HEK293 (cell line): ENCODE measurements around the gene GAPDHS.

Experiments used
- CTCF ChIA-PET: fragments of 350-600 bp; formaldehyde crosslinking; extraction: SDS; loops from one replicate; lab custom pipeline; 2021; ENCODE audit warnings: antibody characterized with exemption; lab: Yijun Ruan, JAX
- POLR2A ChIA-PET: fragments of 300-600 bp; formaldehyde crosslinking; extraction: SDS; loops from one replicate; lab custom pipeline; 2020; ENCODE audit warnings: antibody characterized with exemption, inconsistent platforms; lab: Yijun Ruan, JAX
- H3K27ac ChIP-seq: fragments of 200-500 bp; sonication (Bioruptor generic); 2 replicates; pipeline ENCODE4 v1.5.1; 2014; ENCODE audit warnings: low read depth, low read length, control low read depth, inconsistent platforms; ENCODE audit errors: extremely low read depth
- H3K36me3 ChIP-seq, 2 experiments: fragments of 200-500 bp in 1 of 2; sonication (Bioruptor generic) in 1 of 2; 1 replicate in 1 of 2; 2 replicates in 1 of 2; pipeline ENCODE4 v1.5.1; 2014 to 2017; ENCODE audit warnings: inconsistent platforms in 2 of 2, low read length in 2 of 2; ENCODE audit not compliant: control insufficient read depth in 2 of 2, insufficient read depth in 1 of 2
- H3K4me1 ChIP-seq: fragments of 200-500 bp; sonication (Bioruptor generic); 2 replicates; pipeline ENCODE4 v1.5.1; 2014; ENCODE audit warnings: mild to moderate bottlenecking, low read length, inconsistent platforms; ENCODE audit not compliant: control insufficient read depth, insufficient read depth
- H3K4me3 ChIP-seq: 2 replicates; pipeline ENCODE4 v1.5.1; 2011; ENCODE audit warnings: low read depth, mild to moderate bottlenecking, control low read depth, low read length, moderate library complexity
- H3K9me3 ChIP-seq: fragments of 200-500 bp; sonication (Bioruptor generic); 2 replicates; pipeline ENCODE4 v1.5.1; 2014; ENCODE audit warnings: low read depth, low read length, inconsistent platforms; ENCODE audit not compliant: control insufficient read depth, insufficient read depth
- EGR2 ChIP-seq: fragments of 450-650 bp; formaldehyde crosslinking; IDR thresholded peaks from 2 replicates; pipeline ENCODE4 v1.5.1; 2016; ENCODE audit warnings: low read depth, missing biosample characterization, missing genetic modification characterization
- GLI2 ChIP-seq: fragments of 450-650 bp; formaldehyde crosslinking; IDR thresholded peaks from 2 replicates; pipeline ENCODE4; 2017; ENCODE audit warnings: missing biosample characterization, missing genetic modification characterization, low read depth, borderline replicate concordance
- OVOL3 ChIP-seq: fragments of 450-650 bp; formaldehyde crosslinking; IDR thresholded peaks from 2 replicates; pipeline ENCODE4 v1.5.1; 2016; ENCODE audit warnings: missing biosample characterization, missing genetic modification characterization
- ZBTB21 ChIP-seq: fragments of 450-650 bp; formaldehyde crosslinking; IDR thresholded peaks from 2 replicates; pipeline ENCODE4 v1.5.1; 2017; ENCODE audit warnings: missing biosample characterization, missing genetic modification characterization
- ZFHX2 ChIP-seq: fragments of 450-650 bp; formaldehyde crosslinking; conservative IDR thresholded peaks from 2 replicates; pipeline ENCODE4 v1.5.1; 2016; ENCODE audit warnings: missing biosample characterization, missing genetic modification characterization
- ZNF121 ChIP-seq: fragments of 450-650 bp; formaldehyde crosslinking; IDR thresholded peaks from 2 replicates; pipeline ENCODE4 v1.5.1; 2016; ENCODE audit warnings: missing biosample characterization, missing genetic modification characterization
- ZNF138 ChIP-seq: fragments of 450-650 bp; formaldehyde crosslinking; IDR thresholded peaks from 2 replicates; pipeline ENCODE4 v1.5.1; 2016; ENCODE audit warnings: missing biosample characterization, missing genetic modification characterization, borderline replicate concordance
- ZNF140 ChIP-seq: fragments of 450-650 bp; formaldehyde crosslinking; IDR thresholded peaks from 2 replicates; pipeline ENCODE4 v1.5.1; 2016; ENCODE audit warnings: missing biosample characterization, missing genetic modification characterization
- ZNF292 ChIP-seq: fragments of 450-650 bp; formaldehyde crosslinking; IDR thresholded peaks from 2 replicates; pipeline ENCODE4 v1.5.1; 2016; ENCODE audit warnings: low read depth, missing biosample characterization, missing genetic modification characterization, borderline replicate concordance
- ZNF366 ChIP-seq: fragments of 450-650 bp; formaldehyde crosslinking; conservative IDR thresholded peaks from 2 replicates; pipeline ENCODE4 v1.5.1; 2016; ENCODE audit warnings: missing biosample characterization, missing genetic modification characterization
- ZNF426 ChIP-seq: fragments of 450-650 bp; formaldehyde crosslinking; IDR thresholded peaks from 2 replicates; pipeline ENCODE4 v1.5.1; 2017; ENCODE audit warnings: missing biosample characterization, missing genetic modification characterization, mild to moderate bottlenecking, inconsistent platforms, moderate library complexity
- ZNF48 ChIP-seq: fragments of 450-650 bp; formaldehyde crosslinking; IDR thresholded peaks from 2 replicates; pipeline ENCODE4 v1.5.1; 2016; ENCODE audit warnings: missing biosample characterization, missing genetic modification characterization
- ZNF501 ChIP-seq: fragments of 450-650 bp; formaldehyde crosslinking; IDR thresholded peaks from 2 replicates; pipeline ENCODE4 v1.5.1; 2016; ENCODE audit warnings: missing biosample characterization, missing genetic modification characterization
- ZNF529 ChIP-seq: fragments of 450-650 bp; formaldehyde crosslinking; IDR thresholded peaks from 2 replicates; pipeline ENCODE4 v1.5.1; 2017; ENCODE audit warnings: missing genetic modification characterization, missing biosample characterization; ENCODE audit not compliant: insufficient replicate concordance
- ZNF530 ChIP-seq: fragments of 450-650 bp; formaldehyde crosslinking; IDR thresholded peaks from 2 replicates; pipeline ENCODE4 v1.5.1; 2016; ENCODE audit warnings: low read depth, missing biosample characterization, missing genetic modification characterization
- ZNF560 ChIP-seq: fragments of 450-650 bp; formaldehyde crosslinking; IDR thresholded peaks from 2 replicates; pipeline ENCODE4 v1.5.1; 2017; ENCODE audit warnings: missing biosample characterization, missing genetic modification characterization, borderline replicate concordance
- ZNF623 ChIP-seq: fragments of 450-650 bp; formaldehyde crosslinking; IDR thresholded peaks from 2 replicates; pipeline ENCODE4 v1.5.1; 2016; ENCODE audit warnings: missing biosample characterization, missing genetic modification characterization
- ZNF658 ChIP-seq: fragments of 450-650 bp; formaldehyde crosslinking; IDR thresholded peaks from 2 replicates; pipeline ENCODE4; 2016; ENCODE audit warnings: missing biosample characterization, missing genetic modification characterization
- ZNF843 ChIP-seq: fragments of 450-650 bp; formaldehyde crosslinking; IDR thresholded peaks from 2 replicates; pipeline ENCODE4 v1.5.1; 2016; ENCODE audit warnings: missing biosample characterization, missing genetic modification characterization
- TF ChIP-seq, protein P1 (sequence below): fragments of 450-650 bp; formaldehyde crosslinking; IDR thresholded peaks from 2 replicates; pipeline ENCODE4 v1.5.1; 2016; ENCODE audit warnings: missing biosample characterization, missing genetic modification characterization
- TF ChIP-seq, protein P2 (sequence below): fragments of 450-650 bp; formaldehyde crosslinking; optimal IDR thresholded peaks from 2 replicates; pipeline ENCODE3; 2016; ENCODE audit warnings: missing biosample characterization, mild to moderate bottlenecking, missing genetic modification characterization
- TF ChIP-seq, protein P3 (sequence below): fragments of 450-650 bp; formaldehyde crosslinking; IDR thresholded peaks from 2 replicates; pipeline ENCODE4 v1.5.1; 2017; ENCODE audit warnings: missing biosample characterization, missing genetic modification characterization
- TF ChIP-seq, protein P4 (sequence below): fragments of 450-650 bp; formaldehyde crosslinking; IDR thresholded peaks from 2 replicates; pipeline ENCODE4 v1.5.1; 2016; ENCODE audit warnings: missing biosample characterization, missing genetic modification characterization
- TF ChIP-seq, protein P5 (sequence below): fragments of 450-650 bp; formaldehyde crosslinking; IDR thresholded peaks from 2 replicates; pipeline ENCODE4 v1.5.1; 2016; ENCODE audit warnings: missing biosample characterization, missing genetic modification characterization, low read depth
- TF ChIP-seq, protein P6 (sequence below): fragments of 450-650 bp; formaldehyde crosslinking; IDR thresholded peaks from 2 replicates; pipeline ENCODE4 v1.5.1; 2016; ENCODE audit warnings: missing biosample characterization, missing genetic modification characterization

Gene GAPDHS

DNA sequence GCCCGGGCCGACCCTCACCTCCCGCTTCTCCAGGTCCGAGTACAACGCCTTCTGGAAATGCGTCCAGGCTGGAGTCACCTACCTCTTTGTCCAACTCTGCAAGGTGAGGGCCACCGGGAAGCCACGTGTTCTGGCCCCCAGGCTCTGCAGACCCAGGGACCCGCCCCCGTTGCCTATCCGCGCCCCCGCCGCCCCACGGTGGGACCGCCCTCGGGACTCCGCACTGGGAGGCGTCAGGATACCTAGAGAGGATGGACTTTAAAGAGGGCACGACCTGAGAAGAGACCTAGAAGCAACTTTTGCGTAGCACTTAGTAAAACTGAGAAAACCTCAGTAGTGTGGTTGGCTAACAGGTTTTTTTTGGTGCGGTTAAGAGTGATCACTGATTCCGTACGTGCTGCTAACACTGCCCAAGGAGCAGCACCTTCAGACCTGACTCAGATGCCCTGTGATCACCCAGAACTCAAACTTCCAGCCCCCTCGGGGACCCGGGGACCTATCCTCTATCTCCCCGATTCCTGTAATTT lies 12.7 kb downstream of the GAPDHS start:
- Histone ChIP-seq H3K36me3 (peaks cover 43 to 65% of the 10 kb centered on the region in 2 experiments), H3K27ac (peak overlapping the region; percentile 94)
- TF ChIP-seq ZNF140 (tag by site-specific recombination): no peak
- TF ChIP-seq, protein P1, sequence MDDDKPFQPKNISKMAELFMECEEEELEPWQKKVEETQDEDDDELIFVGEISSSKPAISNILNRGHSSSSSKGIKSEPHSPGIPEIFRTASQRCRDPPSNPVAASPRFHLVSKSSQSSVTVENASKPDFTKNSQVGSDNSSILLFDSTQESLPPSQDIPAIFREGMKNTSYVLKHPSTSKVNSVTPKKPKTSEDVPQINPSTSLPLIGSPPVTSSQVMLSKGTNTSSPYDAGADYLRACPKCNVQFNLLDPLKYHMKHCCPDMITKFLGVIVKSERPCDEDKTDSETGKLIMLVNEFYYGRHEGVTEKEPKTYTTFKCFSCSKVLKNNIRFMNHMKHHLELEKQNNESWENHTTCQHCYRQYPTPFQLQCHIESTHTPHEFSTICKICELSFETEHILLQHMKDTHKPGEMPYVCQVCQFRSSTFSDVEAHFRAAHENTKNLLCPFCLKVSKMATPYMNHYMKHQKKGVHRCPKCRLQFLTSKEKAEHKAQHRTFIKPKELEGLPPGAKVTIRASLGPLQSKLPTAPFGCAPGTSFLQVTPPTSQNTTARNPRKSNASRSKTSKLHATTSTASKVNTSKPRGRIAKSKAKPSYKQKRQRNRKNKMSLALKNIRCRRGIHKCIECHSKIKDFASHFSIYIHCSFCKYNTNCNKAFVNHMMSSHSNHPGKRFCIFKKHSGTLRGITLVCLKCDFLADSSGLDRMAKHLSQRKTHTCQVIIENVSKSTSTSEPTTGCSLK: no peak
- TF ChIP-seq ZNF426: no peak
- TF ChIP-seq, protein P2, sequence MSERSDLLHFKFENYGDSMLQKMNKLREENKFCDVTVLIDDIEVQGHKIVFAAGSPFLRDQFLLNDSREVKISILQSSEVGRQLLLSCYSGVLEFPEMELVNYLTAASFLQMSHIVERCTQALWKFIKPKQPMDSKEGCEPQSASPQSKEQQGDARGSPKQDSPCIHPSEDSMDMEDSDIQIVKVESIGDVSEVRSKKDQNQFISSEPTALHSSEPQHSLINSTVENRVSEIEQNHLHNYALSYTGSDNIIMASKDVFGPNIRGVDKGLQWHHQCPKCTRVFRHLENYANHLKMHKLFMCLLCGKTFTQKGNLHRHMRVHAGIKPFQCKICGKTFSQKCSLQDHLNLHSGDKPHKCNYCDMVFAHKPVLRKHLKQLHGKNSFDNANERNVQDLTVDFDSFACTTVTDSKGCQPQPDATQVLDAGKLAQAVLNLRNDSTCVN (tag by site-specific recombination): peak; percentile 70
- TF ChIP-seq, protein P3, sequence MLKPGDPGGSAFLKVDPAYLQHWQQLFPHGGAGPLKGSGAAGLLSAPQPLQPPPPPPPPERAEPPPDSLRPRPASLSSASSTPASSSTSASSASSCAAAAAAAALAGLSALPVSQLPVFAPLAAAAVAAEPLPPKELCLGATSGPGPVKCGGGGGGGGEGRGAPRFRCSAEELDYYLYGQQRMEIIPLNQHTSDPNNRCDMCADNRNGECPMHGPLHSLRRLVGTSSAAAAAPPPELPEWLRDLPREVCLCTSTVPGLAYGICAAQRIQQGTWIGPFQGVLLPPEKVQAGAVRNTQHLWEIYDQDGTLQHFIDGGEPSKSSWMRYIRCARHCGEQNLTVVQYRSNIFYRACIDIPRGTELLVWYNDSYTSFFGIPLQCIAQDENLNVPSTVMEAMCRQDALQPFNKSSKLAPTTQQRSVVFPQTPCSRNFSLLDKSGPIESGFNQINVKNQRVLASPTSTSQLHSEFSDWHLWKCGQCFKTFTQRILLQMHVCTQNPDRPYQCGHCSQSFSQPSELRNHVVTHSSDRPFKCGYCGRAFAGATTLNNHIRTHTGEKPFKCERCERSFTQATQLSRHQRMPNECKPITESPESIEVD (tag by site-specific recombination): no peak
- no peak for TF ChIP-seq ZNF292 (tag by site-specific recombination)
- TF ChIP-seq ZNF658 (tag by site-specific recombination): no peak
- no peak for TF ChIP-seq ZNF366 (tag by site-specific recombination)
- TF ChIP-seq ZNF843 (tag by site-specific recombination): no peak
- TF ChIP-seq ZBTB21: no peak
- no peak for TF ChIP-seq GLI2 (tag by site-specific recombination)
- TF ChIP-seq, protein P4, sequence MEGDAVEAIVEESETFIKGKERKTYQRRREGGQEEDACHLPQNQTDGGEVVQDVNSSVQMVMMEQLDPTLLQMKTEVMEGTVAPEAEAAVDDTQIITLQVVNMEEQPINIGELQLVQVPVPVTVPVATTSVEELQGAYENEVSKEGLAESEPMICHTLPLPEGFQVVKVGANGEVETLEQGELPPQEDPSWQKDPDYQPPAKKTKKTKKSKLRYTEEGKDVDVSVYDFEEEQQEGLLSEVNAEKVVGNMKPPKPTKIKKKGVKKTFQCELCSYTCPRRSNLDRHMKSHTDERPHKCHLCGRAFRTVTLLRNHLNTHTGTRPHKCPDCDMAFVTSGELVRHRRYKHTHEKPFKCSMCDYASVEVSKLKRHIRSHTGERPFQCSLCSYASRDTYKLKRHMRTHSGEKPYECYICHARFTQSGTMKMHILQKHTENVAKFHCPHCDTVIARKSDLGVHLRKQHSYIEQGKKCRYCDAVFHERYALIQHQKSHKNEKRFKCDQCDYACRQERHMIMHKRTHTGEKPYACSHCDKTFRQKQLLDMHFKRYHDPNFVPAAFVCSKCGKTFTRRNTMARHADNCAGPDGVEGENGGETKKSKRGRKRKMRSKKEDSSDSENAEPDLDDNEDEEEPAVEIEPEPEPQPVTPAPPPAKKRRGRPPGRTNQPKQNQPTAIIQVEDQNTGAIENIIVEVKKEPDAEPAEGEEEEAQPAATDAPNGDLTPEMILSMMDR: no peak
- TF ChIP-seq, protein P5, sequence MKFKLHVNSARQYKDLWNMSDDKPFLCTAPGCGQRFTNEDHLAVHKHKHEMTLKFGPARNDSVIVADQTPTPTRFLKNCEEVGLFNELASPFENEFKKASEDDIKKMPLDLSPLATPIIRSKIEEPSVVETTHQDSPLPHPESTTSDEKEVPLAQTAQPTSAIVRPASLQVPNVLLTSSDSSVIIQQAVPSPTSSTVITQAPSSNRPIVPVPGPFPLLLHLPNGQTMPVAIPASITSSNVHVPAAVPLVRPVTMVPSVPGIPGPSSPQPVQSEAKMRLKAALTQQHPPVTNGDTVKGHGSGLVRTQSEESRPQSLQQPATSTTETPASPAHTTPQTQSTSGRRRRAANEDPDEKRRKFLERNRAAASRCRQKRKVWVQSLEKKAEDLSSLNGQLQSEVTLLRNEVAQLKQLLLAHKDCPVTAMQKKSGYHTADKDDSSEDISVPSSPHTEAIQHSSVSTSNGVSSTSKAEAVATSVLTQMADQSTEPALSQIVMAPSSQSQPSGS: no peak
- TF ChIP-seq ZNF623 (tag by site-specific recombination): no peak
- no peak for TF ChIP-seq ZNF560 (tag by site-specific recombination)
- TF ChIP-seq, protein P6, sequence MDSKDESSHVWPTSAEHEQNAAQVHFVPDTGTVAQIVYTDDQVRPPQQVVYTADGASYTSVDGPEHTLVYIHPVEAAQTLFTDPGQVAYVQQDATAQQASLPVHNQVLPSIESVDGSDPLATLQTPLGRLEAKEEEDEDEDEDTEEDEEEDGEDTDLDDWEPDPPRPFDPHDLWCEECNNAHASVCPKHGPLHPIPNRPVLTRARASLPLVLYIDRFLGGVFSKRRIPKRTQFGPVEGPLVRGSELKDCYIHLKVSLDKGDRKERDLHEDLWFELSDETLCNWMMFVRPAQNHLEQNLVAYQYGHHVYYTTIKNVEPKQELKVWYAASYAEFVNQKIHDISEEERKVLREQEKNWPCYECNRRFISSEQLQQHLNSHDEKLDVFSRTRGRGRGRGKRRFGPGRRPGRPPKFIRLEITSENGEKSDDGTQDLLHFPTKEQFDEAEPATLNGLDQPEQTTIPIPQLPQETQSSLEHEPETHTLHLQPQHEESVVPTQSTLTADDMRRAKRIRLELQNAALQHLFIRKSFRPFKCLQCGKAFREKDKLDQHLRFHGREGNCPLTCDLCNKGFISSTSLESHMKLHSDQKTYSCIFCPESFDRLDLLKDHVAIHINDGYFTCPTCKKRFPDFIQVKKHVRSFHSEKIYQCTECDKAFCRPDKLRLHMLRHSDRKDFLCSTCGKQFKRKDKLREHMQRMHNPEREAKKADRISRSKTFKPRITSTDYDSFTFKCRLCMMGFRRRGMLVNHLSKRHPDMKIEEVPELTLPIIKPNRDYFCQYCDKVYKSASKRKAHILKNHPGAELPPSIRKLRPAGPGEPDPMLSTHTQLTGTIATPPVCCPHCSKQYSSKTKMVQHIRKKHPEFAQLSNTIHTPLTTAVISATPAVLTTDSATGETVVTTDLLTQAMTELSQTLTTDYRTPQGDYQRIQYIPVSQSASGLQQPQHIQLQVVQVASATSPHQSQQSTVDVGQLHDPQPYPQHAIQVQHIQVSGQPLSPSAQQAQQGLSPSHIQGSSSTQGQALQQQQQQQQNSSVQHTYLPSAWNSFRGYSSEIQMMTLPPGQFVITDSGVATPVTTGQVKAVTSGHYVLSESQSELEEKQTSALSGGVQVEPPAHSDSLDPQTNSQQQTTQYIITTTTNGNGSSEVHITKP (tag by site-specific recombination): peak; percentile 93
- TF ChIP-seq ZNF121: no peak
- no peak; the same call in 1 of the 2 replicates for TF ChIP-seq ZNF501
- TF ChIP-seq ZNF48 (tag by site-specific recombination): no peak
- no peak for TF ChIP-seq ZNF138 (tag by site-specific recombination)
- peak; percentile 79 for TF ChIP-seq EGR2 (tag by site-specific recombination)
- peak; percentile 76 for TF ChIP-seq ZFHX2
- 0 out of 2 replicates have a peak, but pooled peaks have one; percentile 9 for TF ChIP-seq ZNF530 (tag by site-specific recombination)
- no peak for TF ChIP-seq ZNF529 (tag by site-specific recombination)
- no peak for TF ChIP-seq OVOL3

More for the DNA sequence above, 12.7 kb downstream of the GAPDHS start:
- ChIA-PET CTCF (interaction anchor here (3.6 to 3.8 kb wide), 2 partner anchors 12 to 36 kb away, joined by 48 to 53 read pairs; no protein-coding TSS in a partner anchor), POLR2A (interaction anchor here (0.8 kb wide), 1 partner anchor 10 kb away, joined by 3 read pairs; no protein-coding TSS in a partner anchor)
- H3K9me3 ChIP-seq: no peaks in the 10 kb centered on the region
- H3K4me1 ChIP-seq: peaks cover 16% of the 10 kb centered on the region
- H3K4me3 ChIP-seq: peak overlapping the region; percentile 62
